K562 (cell line): ENCODE results near the gene SIRT5.

Experiments used
- POLR2H ChIP-seq: IDR thresholded peaks from 2 replicates; pipeline ENCODE4 v1.6.1; 2016; ENCODE audit warnings: missing genetic modification characterization, low read depth, mild to moderate bottlenecking, control low read depth, missing compliant biosample characterization, moderate library complexity
- SMARCA5 ChIP-seq: fragments of 450-650 bp; IDR thresholded peaks from 2 replicates; pipeline ENCODE4 v1.6.1; 2016
- ZNF274 ChIP-seq: IDR thresholded peaks from 2 replicates; pipeline ENCODE4 v1.6.1; 2011; ENCODE audit warnings: low read depth, mild to moderate bottlenecking, low read length, moderate library complexity, borderline replicate concordance
- TF ChIP-seq, protein P1 (sequence below): sonication (generic); formaldehyde crosslinking; IDR thresholded peaks from 2 replicates; pipeline ENCODE4 v1.8.0; 2023; ENCODE audit warnings: mild to moderate bottlenecking, missing genetic modification reagents
- TF ChIP-seq, protein P2 (sequence below), 3 experiments: IDR thresholded peaks in 2 of 3; conservative IDR thresholded peaks in 1 of 3; 2 replicates each; pipeline ENCODE4 v1.5.1; 2011 to 2012; ENCODE audit warnings: low read length in 3 of 3, mild to moderate bottlenecking in 3 of 3, control low read depth in 2 of 3, improper control_type of control experiment in 1 of 3, inconsistent platforms in 1 of 3, low read depth in 1 of 3, mixed read lengths in 1 of 3, moderate library complexity in 1 of 3; ENCODE audit not compliant: insufficient read depth in 2 of 3

DNA sequence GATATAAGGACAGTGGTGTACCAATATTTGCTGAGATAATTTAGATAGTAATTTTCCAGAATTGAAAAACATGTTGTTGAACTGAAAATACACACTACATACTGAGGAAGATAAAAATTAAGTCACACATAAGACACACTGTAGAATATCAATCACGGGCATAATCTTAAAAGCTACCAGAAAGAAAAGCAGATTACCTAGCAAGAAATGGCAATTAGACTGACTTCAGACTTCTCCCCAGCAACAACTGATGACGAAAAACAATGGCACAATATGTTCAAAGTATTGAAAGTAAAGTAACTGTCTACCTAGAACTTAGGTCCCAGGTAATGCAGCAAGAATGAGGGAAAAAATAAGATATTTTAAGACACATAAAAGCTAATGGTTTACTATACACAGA, 87.2 kb downstream of the SIRT5 start:
- no peak for TF ChIP-seq ZNF274
- TF ChIP-seq POLR2H: peak; percentile 46; the same call in 1 of the 2 replicates
- TF ChIP-seq, protein P1, sequence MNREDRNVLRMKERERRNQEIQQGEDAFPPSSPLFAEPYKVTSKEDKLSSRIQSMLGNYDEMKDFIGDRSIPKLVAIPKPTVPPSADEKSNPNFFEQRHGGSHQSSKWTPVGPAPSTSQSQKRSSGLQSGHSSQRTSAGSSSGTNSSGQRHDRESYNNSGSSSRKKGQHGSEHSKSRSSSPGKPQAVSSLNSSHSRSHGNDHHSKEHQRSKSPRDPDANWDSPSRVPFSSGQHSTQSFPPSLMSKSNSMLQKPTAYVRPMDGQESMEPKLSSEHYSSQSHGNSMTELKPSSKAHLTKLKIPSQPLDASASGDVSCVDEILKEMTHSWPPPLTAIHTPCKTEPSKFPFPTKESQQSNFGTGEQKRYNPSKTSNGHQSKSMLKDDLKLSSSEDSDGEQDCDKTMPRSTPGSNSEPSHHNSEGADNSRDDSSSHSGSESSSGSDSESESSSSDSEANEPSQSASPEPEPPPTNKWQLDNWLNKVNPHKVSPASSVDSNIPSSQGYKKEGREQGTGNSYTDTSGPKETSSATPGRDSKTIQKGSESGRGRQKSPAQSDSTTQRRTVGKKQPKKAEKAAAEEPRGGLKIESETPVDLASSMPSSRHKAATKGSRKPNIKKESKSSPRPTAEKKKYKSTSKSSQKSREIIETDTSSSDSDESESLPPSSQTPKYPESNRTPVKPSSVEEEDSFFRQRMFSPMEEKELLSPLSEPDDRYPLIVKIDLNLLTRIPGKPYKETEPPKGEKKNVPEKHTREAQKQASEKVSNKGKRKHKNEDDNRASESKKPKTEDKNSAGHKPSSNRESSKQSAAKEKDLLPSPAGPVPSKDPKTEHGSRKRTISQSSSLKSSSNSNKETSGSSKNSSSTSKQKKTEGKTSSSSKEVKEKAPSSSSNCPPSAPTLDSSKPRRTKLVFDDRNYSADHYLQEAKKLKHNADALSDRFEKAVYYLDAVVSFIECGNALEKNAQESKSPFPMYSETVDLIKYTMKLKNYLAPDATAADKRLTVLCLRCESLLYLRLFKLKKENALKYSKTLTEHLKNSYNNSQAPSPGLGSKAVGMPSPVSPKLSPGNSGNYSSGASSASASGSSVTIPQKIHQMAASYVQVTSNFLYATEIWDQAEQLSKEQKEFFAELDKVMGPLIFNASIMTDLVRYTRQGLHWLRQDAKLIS (CRISPR knock-in tag): no peak
- peak; percentile 63; the same call in 1 of the 2 replicates for TF ChIP-seq SMARCA5
- TF ChIP-seq, protein P2, sequence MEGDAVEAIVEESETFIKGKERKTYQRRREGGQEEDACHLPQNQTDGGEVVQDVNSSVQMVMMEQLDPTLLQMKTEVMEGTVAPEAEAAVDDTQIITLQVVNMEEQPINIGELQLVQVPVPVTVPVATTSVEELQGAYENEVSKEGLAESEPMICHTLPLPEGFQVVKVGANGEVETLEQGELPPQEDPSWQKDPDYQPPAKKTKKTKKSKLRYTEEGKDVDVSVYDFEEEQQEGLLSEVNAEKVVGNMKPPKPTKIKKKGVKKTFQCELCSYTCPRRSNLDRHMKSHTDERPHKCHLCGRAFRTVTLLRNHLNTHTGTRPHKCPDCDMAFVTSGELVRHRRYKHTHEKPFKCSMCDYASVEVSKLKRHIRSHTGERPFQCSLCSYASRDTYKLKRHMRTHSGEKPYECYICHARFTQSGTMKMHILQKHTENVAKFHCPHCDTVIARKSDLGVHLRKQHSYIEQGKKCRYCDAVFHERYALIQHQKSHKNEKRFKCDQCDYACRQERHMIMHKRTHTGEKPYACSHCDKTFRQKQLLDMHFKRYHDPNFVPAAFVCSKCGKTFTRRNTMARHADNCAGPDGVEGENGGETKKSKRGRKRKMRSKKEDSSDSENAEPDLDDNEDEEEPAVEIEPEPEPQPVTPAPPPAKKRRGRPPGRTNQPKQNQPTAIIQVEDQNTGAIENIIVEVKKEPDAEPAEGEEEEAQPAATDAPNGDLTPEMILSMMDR (IDR thresholded peaks at IDR 0.05 in 2 of 3, conservative IDR thresholded peaks at IDR 0.05 in 1 of 3; ENCODE audit: insufficient read depth in 2 of 3, low read depth in 1 of 3, low read length in 3 of 3): no peak
